ENCODE measurements around the gene POR.
"Not testable (repeated sequence)": the region's sequence is repeated elsewhere in the genome, so short reads cannot be mapped to it uniquely, and the experiment has no call there.

Gene POR

GRCh38 chr7:75883265-75883824, 31.6 kb upstream of the POR start:
- in situ Hi-C loops (cut with MboI; ENCODE audit: low sequenced_read_pairs), result not testable (repeated sequence)

- in situ Hi-C loops (cut with MboI; ENCODE audit: low sequenced_read_pairs), result no loop called here
Measured at GRCh38 chr7:75884476-75884875, 30.5 kb upstream of the POR start.

GRCh38 chr7:75885036-75885435, 29.9 kb upstream of the POR start:
- in situ Hi-C loops (cut with MboI; ENCODE audit: low sequenced_read_pairs), result no loop called here

- in situ Hi-C loops (cut with MboI; ENCODE audit: low sequenced_read_pairs), result no loop called here
Measured at GRCh38 chr7:75887669-75888369, 27.1 kb upstream of the POR start.

GRCh38 chr7:75888464-75889222, 26.3 kb upstream of the POR start:
- in situ Hi-C loops (cut with MboI; ENCODE audit: low sequenced_read_pairs), result no loop called here

- in situ Hi-C loops (cut with MboI; ENCODE audit: low sequenced_read_pairs), result no loop called here
Measured at GRCh38 chr7:75889223-75889825, 25.6 kb upstream of the POR start.

GRCh38 chr7:75889826-75890225, 25.1 kb upstream of the POR start:
- in situ Hi-C loops (cut with MboI; ENCODE audit: low sequenced_read_pairs), result no loop called here

GRCh38 chr7:75891237-75891636, 23.7 kb upstream of the POR start:
- in situ Hi-C loops (cut with MboI; ENCODE audit: low sequenced_read_pairs), result not testable (repeated sequence)

GRCh38 chr7:75891815-75892411, 23.0 kb upstream of the POR start:
- in situ Hi-C loops (cut with MboI; ENCODE audit: low sequenced_read_pairs), result no loop called here

- in situ Hi-C loops (cut with MboI; ENCODE audit: low sequenced_read_pairs), result no loop called here
Measured at GRCh38 chr7:75892634-75893272, 22.2 kb upstream of the POR start.

- in situ Hi-C loops (cut with MboI; ENCODE audit: low sequenced_read_pairs), result no loop called here
Measured at GRCh38 chr7:75896803-75897327, 18.1 kb upstream of the POR start.

- in situ Hi-C loops (cut with MboI; ENCODE audit: low sequenced_read_pairs), result no loop called here
Measured at GRCh38 chr7:75900617-75901315, 14.2 kb upstream of the POR start.

- in situ Hi-C loops (cut with MboI; ENCODE audit: low sequenced_read_pairs), result no loop called here
Measured at GRCh38 chr7:75905785-75906604, 9.0 kb upstream of the POR start.

GRCh38 chr7:75906991-75907667, 7.8 kb upstream of the POR start:
- in situ Hi-C loops (cut with MboI; ENCODE audit: low sequenced_read_pairs), result no loop called here

- in situ Hi-C loops (cut with MboI; ENCODE audit: low sequenced_read_pairs), result not testable (repeated sequence)
Measured at GRCh38 chr7:75907668-75908039, 7.3 kb upstream of the POR start.

- in situ Hi-C loops (cut with MboI; ENCODE audit: low sequenced_read_pairs), result no loop called here
Measured at GRCh38 chr7:75909521-75910132, 5.3 kb upstream of the POR start.

GRCh38 chr7:75911186-75911585, 3.8 kb upstream of the POR start:
- in situ Hi-C loops (cut with MboI; ENCODE audit: low sequenced_read_pairs), result not testable (repeated sequence)

- in situ Hi-C loops (cut with MboI; ENCODE audit: low sequenced_read_pairs), result no loop called here
Measured at GRCh38 chr7:75913437-75913836, 1.5 kb upstream of the POR start.

Measured in HL-60/S4 (cell line).